Hematopoietic multipotent progenitor cell treated with erythropoietin and hydrocortisone succinate and interleukin-3 and kit ligand, for 4 days (in vitro differentiated cells): ENCODE measurements around the gene PCDHGA1.

Source experiments
- DNase-seq: peaks from one replicate; pipeline ENCODE4 v3.0.0-alpha.2; 2015

The PCDHGA1 gene

DNA sequence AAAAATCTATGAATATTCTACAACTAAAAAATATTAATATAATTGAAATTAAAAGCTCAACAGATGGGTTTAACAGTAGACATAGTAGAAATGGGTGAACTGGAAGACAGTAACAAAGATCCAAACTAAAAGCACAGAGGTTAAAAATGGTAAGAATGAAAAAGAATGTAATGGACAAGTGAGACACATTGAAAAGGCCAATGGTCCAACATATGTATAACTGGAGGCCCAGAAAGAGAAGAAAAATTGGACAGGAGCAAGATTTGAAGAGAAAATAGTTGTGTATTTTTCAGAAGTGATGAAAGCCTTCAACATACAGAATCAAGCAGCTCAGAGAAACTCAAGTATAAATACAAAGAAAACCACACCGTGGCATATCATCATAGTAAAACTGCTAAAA lies 217.2 kb downstream of the PCDHGA1 start:
- peak; percentile 22 for DNase-seq

- DNase-seq, result no peak
These were observed 217.6 kb downstream of the PCDHGA1 start for GRCh38 chr5:141547921-141548320.

DNA sequence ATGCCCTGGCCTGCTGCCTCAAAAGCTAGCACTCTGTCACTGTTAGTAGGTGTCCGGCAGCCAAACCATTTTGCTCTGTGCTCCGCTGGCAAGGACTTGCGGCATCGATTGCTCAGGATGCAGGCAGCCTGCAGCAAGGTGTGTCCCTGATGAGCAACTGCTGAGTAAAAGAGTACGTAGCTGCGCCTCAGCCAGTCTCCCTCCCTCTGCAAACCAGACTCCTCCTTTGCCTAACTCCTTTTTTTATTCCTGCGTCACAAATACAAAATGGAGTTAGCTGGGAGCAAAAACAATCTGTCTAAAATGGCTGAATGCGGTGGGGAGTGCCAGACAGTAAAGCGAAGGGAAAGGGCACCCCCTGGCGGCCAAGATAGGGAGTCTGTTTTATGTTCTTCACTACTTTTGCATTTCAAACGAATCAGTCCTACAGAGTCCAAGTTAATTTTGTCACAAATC lies 227.4 kb downstream of the PCDHGA1 start:
- DNase-seq, result peak; percentile 88

DNA sequence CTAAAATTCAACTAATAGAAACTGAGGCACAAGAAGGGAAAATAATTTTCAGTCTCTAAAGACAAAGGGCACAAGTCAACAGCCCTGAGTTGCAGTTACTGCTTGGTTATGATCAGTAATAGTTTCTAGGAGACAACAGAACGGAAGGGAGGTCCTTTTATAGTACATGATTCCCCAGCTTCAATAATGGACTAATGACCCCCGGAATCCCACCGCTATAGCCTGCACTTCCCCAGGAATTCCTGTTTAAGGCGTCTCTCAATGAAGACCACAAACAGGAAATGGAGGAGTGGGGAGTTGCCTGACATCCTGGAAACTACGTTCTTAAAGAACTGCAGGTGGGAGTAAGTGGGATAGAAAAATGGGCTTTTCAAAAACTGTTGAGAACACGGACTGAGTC lies 227.8 kb downstream of the PCDHGA1 start:
- no peak for DNase-seq

- no peak for DNase-seq
These were observed 229.1 kb downstream of the PCDHGA1 start for GRCh38 chr5:141559461-141559860.

DNA sequence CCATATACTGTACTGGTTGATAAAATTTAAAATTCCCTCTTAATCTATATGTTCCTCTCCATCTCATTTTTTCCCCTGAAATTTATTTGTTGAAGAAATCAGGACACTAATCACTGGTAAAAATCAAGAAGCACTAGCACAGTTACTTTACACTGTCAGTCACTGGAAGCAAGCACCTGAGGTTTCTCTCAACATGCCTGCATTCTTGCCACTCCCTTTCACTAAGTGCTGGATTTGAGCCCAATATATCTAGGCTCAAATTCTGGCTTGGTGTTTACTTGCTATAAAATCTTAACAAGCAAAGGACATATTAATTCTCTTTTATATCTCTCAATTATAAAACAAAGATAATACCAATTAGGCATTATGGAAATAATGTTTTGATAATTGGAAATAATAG lies 229.8 kb downstream of the PCDHGA1 start:
- DNase-seq, result no peak

DNA sequence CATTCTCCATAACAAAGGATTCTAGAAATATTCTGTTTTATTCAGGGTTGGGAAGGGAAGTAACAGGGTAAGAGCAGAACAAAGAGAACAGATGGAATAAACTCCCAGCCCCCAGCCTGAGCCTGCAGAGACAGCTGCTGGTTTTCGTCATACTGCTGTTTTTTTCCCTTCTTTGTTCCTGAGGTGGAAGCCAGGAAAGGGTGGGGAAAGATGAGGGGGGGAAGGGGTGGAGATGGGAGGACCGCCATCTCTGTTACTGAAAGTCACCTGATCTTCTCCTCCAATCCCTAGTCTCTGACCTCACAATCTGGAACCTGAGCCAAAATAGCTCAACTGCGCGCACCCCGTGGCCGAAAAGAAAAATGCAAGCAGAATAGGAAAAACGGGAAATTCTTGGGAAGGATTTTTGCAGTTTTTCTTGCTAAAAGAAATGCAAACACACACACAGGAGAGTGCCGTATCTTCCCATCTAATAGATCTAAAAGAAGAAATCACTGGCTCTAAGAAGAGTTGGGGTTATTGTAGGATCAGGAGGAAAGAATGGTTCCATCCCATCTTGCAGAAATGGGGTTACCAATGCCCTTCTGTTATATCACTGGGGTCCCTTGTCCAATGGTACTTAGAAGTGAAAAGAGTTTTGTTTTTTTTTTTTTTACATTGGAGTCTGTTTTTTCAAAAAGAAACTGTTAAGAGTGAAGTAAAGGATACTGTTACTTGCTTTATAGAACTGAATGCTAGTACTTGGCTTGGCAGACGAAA lies 230.6 kb downstream of the PCDHGA1 start:
- peak; percentile 66 for DNase-seq
